Measurements from ENCODE around the gene RAP1GAP.
A peak's percentile ranks its signal among the peaks of the same experiment; 100 is the strongest.

The RAP1GAP gene

DNA sequence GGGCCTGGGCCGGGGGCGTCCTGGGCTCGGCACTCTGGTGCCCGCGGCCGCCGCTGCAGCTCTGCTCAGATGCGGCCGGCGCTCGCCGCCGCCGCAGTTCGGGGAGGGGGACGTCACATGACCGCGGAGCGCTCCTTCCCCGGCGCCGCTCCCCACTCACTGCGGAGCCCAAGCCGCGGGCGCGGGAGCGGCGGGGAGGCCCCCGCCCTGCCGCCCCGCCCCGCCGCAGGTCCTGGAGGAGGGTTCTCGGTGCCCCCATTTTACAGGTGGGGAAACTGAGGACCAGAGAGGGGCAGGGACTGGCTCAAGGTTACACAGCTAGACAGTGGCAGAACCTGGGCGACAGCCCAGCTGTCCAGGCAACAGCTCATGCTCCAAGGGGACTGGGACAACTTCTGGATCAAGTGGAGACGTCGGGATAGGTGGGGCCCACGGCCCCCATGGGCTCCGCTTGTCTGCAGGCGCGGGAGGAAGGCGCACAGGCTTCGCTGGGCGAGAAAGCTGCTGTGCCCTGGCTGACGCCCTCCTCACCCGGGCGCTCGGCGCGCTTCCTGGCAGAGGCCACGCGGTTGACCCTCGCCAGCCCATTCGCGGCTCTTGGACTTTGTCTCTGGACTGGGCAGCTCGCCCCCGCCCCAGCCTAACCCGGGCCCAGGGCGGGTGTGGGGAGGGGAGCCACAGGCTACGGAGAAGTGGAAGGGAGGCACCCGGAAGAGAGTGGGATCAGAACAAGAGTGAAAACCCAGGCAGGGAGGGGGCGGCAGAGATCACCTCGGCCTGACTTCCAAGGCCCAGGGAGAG is at the start of gene RAP1GAP:
TSS of gene RAP1GAP (minus strand) at position 100 of the 801 bp plus-strand sequence. CDS start 49,325 bp downstream, outside the sequence.
- ATAC-seq, result peak; percentile 63 to 67

DNA sequence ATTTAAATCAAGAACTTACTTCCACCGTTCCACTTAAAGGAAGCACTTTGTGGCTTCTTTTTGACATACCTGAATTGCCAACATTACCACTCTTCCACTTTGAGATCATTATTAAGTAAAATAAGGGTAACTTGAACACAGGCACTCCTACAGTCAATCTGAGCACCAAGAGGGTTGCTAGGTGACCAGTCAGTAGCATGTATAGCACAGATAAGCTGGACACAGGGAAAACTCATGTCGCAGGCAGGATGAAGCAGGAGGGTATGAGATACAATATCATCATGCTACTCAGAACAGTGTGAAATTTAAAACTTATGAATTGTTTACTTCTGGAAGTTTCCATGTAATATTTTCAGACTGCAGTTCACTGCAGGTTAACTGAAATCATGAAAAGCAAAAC is 47.0 kb upstream of the RAP1GAP start:
- ATAC-seq, result no peak

DNA sequence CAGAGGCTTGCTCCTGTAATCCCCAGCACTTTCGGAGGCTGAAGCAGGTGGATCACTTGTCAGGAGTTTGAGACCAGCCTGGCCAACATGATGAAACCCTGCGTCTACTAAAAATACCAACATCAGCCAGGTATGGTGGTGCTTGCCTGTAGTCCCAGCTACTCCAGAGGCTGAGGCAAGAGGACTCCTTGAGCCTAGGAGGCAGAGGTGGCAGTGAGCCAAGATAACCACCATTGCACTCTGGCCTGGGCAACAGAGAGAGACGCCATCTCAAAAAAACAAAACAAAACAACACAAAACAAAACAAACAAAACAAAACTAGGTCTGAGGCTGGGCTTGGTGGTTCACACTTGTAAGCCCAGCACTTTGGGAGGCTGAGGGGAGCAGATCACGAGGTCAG is 38.7 kb upstream of the RAP1GAP start:
- ATAC-seq, result no peak

DNA sequence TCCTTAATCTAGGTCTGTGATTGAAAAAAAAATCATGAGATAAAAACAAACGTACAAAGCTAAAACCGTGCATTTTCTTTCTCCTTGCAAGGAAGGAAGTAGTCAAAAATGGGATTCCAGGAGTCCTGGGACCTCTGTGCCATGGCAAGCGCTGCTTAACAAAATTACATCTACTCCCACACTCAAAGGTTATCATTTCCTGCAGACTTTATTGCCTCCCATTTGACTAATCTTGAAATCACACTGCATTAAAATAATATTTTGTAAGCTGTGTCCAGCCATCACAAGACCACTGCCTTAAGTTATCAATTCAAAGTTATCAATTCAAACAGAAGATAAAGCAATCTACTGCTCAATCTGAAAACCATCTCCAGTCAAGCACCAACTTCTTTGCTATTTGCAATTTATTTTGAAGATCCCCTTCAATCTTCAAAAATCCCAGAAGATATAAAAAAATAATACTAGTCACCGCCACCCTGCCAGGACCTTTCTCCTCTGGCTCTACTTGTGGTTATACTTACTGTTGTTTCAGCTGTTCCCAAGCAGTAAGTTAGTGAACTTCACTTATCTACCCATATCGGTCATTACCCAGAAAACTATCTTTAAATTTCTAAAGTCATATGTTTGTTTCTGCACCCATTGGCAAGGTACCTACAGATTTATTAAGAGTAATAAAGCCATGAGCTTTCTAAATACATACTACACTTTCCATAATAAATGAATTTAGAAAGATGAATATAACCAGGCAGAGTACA is 38.1 kb upstream of the RAP1GAP start:
- no peak for ATAC-seq

DNA sequence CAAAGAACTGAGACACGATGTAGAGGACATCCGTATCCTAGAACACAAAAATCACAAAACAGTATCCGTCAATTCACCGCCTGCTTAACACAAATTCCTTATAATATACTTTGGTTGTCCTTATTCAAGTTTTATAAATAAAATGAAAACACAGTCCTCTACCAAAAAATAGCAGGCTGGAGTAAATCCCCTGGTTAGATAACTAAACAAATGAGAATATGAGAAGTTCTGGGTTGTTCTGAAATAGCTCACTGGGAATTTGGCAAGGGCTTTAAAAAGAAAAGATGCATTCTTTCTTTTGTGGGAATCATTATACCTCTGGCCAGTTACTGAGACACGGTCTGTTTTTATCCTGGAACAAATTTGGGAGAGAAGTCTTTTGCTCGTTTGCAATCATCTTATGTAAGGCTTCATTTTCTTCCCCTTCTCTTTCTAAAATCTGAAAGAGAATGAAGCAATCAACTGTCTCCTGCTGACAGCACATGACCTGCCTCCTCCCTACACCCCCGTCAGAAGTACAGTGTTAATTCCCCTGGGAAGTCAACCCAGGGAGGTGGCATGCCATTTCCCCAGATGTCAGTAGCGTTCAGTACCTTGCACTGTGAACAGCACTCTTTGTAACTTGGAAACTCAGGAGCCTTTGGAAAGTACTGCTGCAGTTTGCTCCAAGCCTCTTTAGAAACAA is 37.1 kb upstream of the RAP1GAP start:
- no peak for ATAC-seq

DNA sequence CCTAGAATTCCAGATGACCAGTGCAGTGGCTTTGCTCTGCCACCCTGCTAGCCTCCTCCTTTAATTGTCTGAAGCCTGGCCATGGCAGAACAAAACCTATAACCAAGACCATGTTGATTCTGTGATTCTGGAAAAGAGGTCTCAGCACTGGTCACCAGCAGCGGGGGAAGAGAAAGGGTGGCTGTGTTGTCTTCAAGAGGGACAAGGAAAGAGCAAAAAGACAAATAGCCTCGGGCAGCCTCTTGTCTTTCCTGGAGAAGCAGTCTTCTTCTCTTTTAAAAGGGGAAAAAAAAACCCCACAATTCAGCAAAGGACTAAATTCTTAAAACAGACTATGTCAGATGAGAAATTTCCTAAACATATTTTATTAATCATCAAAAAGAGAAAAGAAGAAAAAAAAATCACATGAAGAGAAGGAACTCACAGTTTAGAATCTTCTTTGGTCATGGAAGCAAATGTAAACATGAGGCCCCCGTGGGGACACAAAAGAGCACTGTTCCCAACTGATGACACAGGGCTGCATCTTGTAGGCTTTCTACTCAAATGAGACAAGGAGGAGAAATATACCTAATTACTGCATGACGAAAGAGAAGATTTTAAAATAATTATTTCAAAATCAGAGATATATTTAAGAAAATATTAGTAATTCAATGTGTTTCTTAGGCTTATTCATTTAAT is 36.3 kb upstream of the RAP1GAP start:
- no peak for ATAC-seq

DNA sequence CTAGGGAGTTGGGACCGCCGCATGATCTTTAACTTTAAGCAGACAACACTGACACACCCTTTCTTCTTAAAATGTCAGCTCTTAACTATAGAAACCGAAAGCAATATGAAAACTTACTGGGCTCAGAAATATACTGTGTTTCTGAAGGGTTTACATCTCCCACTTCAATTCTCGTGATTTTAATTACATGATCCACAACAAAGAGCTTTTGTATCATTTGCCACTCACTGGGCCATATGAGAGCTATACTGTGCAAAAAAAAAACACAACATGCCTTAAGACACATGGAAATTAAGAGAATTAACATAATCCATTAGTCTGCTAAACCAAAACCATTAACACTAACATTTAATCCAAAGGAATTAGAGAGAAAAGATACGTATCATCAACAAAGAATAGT is 35.0 kb upstream of the RAP1GAP start:
- ATAC-seq, result peak; percentile 74 to 82

DNA sequence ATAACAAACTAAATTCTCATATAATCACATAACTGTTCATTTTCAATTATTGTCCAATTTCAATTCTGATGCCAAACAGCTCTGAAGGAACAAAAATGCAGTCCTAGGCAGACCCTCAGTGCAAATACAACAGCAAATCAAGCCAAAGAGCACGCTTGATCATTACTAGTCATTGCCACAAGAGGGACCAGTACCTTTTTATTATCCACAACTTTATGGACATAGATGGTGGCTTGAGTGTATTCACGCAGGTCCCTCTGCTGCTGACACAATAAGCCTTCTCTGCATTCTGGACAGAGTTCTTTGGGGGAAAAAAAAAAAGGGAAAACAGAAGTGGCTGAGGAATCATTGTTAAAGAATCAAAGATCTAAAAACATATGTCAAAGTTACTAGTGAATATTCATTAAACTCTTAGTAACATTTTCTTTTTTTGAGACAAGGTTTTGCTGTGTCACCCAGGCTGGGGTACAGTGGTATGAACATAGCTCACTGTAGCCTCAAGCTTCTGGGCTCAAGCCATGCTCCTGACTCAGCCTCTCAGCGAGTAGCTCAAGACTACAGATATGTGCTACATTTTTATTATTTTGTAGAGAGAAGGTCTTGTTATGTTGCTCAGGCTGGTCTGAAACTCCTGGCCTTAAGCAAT is 34.3 kb upstream of the RAP1GAP start:
- peak; percentile 58 to 77 for ATAC-seq

DNA sequence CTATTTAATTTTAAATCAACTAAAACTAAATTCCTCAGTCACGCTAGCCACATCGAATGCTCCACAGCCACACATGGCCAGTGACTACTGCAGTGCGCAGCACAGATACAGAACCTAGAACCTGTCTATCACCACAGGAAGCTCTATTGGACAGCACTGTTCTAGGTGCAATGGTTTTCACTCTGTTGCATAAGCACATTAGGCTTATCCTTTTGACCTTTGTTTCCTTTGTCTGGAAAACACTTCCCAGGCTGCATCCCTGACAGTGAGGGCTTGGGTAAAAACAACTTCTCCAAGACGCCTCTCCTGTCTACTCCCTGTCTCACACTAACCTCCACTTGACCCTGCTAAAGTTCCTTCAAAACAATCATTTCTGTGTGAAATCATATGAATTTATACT is 33.6 kb upstream of the RAP1GAP start:
- no peak for ATAC-seq

DNA sequence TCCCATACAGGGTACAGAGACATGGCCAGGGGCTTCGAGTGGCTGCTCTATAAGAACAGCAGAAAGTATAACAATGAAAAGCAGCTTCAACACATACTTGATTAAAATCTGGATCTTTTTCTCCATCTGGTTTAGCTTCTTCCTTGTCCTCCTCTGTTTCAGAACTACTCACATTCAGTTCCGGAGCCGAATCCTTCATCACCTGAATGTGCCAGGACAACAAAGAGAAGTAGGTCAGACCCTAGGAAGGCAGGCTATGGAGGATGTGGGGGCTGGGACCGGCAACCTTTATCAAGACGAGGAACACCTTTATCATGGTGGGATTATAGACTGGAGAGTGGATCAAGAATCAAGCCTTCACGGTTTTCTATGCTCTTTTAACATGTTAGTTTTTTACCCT is 32.2 kb upstream of the RAP1GAP start:
- no peak for ATAC-seq

DNA sequence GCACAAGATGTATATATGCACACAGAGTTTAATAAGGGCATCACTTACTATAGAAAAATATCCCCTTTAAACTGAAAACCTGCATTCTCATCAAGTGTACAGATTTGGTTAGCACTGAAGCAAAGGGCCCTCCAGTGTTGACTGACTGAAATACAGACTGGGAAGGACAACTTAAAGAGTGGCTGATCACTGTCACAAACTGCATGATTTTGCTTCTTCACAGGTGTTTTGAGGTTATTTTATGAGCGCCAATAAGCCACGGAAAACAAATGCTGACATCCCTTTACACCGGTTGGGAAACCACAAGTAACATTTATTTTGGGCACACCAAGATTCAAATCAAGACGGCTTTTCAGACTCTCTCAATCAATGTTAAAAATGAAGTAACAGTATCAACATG is 30.9 kb upstream of the RAP1GAP start:
- ATAC-seq, result no peak

DNA sequence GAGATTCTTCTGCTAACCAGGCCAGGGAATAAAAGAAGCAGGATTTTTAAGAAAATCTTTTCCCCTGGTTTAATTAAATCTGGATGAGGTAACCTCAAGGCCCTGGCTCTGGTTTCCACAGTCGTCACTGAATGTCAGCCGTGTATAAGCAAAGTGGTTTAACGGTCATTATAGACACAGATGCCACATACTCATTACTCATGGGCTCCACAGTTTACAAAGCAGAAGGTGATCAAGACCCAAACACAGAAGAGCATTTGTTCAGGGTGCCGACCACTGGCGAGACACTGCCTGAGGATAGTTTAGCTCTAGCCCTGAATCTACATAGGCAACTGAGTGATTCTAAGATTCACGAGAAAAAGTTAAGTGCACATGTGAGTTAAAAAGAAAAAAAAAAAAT is 27.8 kb upstream of the RAP1GAP start:
- ATAC-seq, result no peak

DNA sequence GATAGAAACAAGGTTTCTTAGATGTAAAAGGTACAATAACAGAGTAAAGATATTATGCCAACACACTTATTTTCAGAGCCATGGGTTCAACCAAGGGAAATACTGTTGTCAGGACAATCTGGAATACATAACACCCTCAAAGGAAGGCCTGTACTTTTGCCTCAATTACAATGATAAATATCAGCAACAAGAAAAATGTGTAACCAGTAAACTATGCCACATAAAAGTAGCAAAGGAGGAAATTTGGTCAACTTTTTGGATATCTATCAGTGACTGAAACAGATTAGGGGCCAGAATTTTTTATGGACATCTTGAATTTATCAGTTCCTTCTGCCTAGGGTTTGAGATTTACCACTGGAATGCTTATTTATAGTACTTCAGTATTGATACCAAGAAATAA is 24.6 kb upstream of the RAP1GAP start:
- ATAC-seq, result no peak

DNA sequence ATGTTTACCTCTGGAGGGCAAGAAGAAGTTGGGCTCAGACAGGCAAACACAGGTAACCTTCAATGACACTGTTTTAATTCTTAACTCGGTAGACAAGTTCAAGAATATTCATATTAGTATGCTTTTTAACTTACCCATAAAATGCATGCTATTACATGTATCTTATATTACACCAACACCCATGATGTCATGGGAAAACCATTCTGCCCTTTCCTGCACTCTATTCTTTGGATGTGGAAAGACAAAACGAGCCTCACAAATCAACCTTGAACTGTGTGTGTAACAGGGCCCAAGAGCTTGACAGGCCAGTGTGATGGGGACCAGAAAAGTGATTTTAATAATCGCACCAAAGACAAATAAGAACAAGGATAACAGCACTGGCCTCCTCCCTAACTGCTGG is 22.6 kb upstream of the RAP1GAP start:
- no peak for ATAC-seq

DNA sequence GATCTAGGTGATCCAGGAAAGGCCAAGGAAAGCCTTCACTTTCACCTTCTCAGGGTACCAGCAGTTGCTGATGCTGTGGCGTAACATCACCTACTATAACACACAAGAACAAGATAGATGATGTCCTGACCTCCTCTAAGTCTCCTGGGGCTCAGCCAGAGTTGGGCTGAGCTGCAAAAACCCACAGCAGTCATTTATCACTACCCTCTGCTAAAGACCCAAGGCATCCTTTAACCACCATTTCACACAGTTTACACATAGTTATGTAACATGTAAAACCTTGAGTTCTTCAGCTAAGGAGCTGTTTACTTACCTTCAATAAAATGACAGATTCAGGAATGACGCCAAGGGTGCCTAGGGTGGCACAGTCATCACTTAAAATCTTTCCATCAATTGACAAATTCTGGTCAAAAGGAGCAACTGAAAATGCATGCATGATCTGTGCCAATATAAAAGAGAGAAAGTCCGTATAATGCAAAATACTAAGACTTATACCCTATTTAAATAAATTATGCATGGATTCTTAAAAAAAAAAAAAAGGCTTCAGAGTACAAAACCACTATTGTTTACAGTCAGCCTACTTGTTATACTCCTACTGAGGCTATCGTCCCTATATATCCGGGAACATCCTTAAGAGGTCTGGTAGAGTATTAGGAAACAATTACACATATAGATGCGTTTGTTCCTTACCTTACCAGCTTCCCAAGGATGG is 20.7 kb upstream of the RAP1GAP start:
- ATAC-seq, result no peak

DNA sequence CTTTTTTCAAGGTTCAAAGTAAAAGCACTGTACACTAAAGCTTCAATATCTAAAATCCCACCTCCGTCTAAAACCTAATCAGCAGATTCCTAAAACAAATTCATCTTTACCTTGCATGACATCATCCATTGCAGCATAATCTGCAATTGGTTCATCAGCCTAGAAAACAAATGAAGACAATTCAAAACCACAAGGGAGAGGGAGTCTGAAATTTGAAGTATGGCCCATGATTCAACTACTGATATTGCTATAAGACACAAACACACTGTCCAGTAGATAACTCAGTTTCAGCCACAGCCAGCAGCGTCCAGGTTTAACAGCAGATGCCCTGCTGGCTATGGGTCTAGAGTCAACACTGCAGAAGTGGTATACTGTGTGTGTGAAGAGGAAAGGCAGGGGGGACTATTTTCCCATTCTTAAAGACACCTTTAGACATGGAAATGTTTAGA is 17.9 kb upstream of the RAP1GAP start:
- ATAC-seq, result no peak

DNA sequence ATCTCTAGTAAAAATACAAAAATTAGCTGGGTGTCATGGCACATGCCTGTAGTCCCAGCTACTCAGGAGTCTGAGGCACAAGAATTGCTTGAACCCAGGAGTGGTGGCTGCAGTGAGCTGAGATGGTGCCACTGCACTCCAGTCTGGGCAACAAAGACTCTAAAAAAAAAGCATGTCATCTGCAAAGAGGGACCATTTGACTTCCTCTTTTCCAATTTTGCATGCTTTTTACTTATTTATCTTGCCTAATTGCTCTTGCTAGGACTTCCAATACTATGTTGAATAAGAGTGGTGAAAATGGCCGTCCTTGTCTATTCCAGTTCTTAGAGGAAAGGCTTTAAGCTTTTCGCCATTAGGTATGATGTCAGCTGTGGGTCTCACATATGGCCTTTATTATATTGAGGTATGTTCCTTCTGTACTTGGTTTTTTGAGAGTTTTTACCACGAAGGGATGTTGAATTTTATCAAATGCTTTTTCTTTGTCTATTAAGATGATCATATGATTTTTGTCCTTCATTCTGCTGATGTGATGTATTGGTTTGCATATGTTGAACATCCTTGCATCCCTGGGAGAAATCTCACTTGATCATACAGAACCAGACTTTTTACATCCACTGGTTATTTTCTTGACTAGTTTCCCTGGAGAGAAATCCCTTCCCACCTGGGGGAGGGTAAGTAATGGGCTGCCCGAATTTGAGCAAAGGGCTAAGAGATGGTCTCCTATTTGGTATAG is 17.0 kb upstream of the RAP1GAP start:
- ATAC-seq, result no peak

DNA sequence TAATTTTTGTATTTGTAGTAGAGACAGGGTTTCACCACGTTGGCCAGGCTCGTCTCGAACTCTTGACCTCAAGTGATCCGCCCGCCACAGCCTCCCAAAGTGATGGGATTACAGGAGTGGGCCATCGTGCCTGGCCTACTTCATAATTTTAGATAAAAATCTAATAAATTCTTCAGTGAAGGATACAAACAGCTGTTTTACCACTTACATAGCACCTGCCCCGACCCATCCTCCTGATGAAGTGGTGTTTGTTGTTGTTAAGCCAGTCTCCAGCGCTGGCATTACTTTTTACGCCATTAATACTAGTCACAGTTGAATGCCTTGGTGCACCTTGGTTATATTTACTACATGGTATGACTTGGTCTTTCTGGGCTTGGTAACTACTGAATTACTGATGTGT is 12.3 kb upstream of the RAP1GAP start:
- ATAC-seq, result no peak

DNA sequence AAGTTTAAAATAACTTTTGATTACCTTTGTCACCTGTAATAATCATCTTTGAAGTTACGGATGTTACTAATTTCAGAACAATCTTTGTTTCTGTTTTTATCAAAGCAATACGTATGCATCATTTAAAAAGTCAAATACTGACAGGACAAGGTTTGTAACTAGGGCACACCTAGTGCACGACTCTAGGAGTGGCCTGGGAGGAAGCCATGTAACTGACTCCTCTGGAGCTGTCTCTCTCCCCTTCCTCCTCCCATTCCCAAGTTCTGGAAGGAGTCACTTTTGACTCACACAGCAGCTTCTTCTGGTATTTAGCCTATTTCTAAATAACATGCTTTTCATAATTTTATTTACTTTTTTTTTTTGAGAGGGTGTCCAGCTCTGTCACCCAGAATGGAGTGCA is 11.8 kb upstream of the RAP1GAP start:
- peak; percentile 70 to 88 for ATAC-seq

DNA sequence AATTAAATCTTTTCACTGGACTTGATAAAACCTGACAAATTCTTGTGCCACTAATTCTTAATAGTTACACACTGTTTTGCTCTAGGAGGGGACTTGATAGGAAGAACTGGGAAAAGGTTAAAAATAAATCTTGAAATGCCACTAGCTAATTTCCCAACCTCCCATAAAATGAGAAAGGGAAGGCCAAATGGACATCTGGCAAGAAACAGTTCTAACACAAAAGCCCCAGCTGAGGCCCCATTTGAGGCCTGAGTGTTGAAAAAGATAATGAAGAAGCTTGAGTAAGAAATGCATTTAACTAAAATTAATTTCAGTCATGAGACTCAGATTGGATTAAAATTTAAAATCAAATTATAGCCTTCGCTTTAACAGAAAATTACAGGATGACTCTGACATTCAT is 11.2 kb upstream of the RAP1GAP start:
- ATAC-seq, result no peak

DNA sequence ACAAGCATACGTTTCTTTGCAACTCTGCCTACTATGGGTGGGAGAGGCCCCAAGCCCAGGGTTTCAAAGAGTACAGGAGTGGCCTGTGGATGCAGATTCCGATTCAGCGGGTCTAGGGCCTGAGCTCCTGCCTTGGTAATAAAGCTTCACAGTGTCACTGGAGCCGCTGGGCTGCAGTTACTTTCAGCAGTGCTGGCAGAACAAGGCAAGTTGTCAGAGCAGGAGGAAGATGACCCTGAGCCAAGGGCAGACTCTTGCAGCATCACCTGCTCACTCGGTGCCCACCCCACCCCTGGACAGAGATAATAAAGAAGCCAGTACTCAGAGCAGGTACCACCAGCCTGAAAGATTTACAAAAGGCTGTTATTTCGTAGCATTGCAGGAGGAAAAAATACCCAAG is 8.0 kb upstream of the RAP1GAP start:
- ATAC-seq, result no peak
